A549 (cell line): ENCODE results near the gene KCNQ2. TPM values are rescaled to one million over a fixed set of nuclear protein-coding genes. Genes with fewer than 3 reads are reported as not detected.

Experiments used
- ATAC-seq, 2 experiments: fragments of 200-7000 bp in 1 of 2; fragments of >200 bp in 1 of 2; cut with Nextera tagmentation in 1 of 2; cut with Tn5 transposase in 1 of 2; 3 replicates each; pipeline versions ENCODE4 v1.8.0 to v1.9.1; 2018 to 2020; ENCODE audit warnings: mild to moderate bottlenecking in 1 of 2, moderate library complexity in 1 of 2
- CTCF ChIA-PET: fragments of 300-600 bp; sonication (Branson Sonifier 250); formaldehyde crosslinking; extraction: SDS; loops from one replicate; lab custom pipeline; 2021; ENCODE audit warnings: antibody characterized with exemption, inconsistent platforms; lab: Yijun Ruan, JAX
- POLR2A ChIA-PET: fragments of 350-600 bp; formaldehyde crosslinking; extraction: SDS; loops from one replicate; lab custom pipeline; 2021; ENCODE audit warnings: antibody characterized with exemption, inconsistent platforms; lab: Yijun Ruan, JAX
- DNase-seq, 2 experiments: peaks; one replicate each; pipeline versions ENCODE4 v3.0.0 to v3.0.0-alpha.2; 2011 to 2016; ENCODE audit warnings: low read depth in 1 of 2, low spot score in 1 of 2
- FAIRE-seq: peaks from 2 replicates; lab custom pipeline; 2011; peaks lifted over from hg19 to GRCh38; lab: Jason Lieb, UNC
- H3K27ac ChIP-seq, 2 experiments: fragments of >200 bp; sonication (Bioruptor Twin); formaldehyde crosslinking; 3 replicates each; pipeline ENCODE4 v1.5.1; 2016 to 2017
- H3K4me1 ChIP-seq: fragments of >200 bp; sonication (Bioruptor Twin); formaldehyde crosslinking; 3 replicates; pipeline ENCODE4 v1.6.1; 2016
- H3K4me2 ChIP-seq: fragments of >200 bp; sonication (Bioruptor Twin); formaldehyde crosslinking; 3 replicates; pipeline ENCODE4 v1.6.1; 2016
- H3K4me3 ChIP-seq: fragments of >200 bp; sonication (Bioruptor Twin); formaldehyde crosslinking; 3 replicates; pipeline ENCODE4 v1.5.1; 2016
- H3K9me3 ChIP-seq: fragments of >200 bp; sonication (Bioruptor Twin); formaldehyde crosslinking; 3 replicates; pipeline ENCODE4 v1.6.1; 2016
- CBX8 ChIP-seq: fragments of 200-600 bp; sonication (generic); IDR thresholded peaks from 2 replicates; pipeline ENCODE4 v1.6.1; 2016
- CHD2 ChIP-seq: fragments of 150-350 bp; IDR thresholded peaks from 2 replicates; pipeline ENCODE4 v1.6.1; 2014; ENCODE audit warnings: low read length; ENCODE audit not compliant: partially characterized antibody
- EHF ChIP-seq: fragments of 250-450 bp; sonication (Bioruptor Pico); IDR thresholded peaks from 2 replicates; pipeline ENCODE4 v1.5.0; 2020; ENCODE audit warnings: mild to moderate bottlenecking
- FOXS1 ChIP-seq: fragments of 250-450 bp; sonication (Bioruptor Pico); IDR thresholded peaks from 2 replicates; pipeline ENCODE4 v1.5.0; 2020; ENCODE audit warnings: mild to moderate bottlenecking, moderate library complexity
- HDAC2 ChIP-seq: fragments of 200-600 bp; sonication (generic); IDR thresholded peaks from 2 replicates; pipeline ENCODE4 v1.6.1; 2016
- JUN ChIP-seq, 2 experiments: fragments of >200 bp; sonication (Bioruptor Twin); formaldehyde crosslinking; IDR thresholded peaks; 2 replicates in 1 of 2; 3 replicates in 1 of 2; pipeline ENCODE4 v1.6.1; 2016 to 2017
- KDM1A ChIP-seq: fragments of 200-600 bp; sonication (generic); IDR thresholded peaks from 2 replicates; pipeline ENCODE4 v1.6.1; 2016; ENCODE audit warnings: low read depth, mild to moderate bottlenecking
- MAZ ChIP-seq: fragments of 150-350 bp; IDR thresholded peaks from 2 replicates; pipeline ENCODE4 v1.6.1; 2014; ENCODE audit warnings: antibody characterized with exemption, low read depth, low read length, borderline replicate concordance
- MYC ChIP-seq: IDR thresholded peaks from 2 replicates; pipeline ENCODE4 v1.6.1; 2012; ENCODE audit warnings: mild to moderate bottlenecking, inconsistent platforms, low read length, improper control_type of control experiment, borderline replicate concordance
- NPAS2 ChIP-seq: fragments of 250-450 bp; sonication (Bioruptor Pico); IDR thresholded peaks from 2 replicates; pipeline ENCODE4 v1.8.0; 2022; ENCODE audit warnings: mild to moderate bottlenecking, moderate library complexity, borderline replicate concordance
- PHF8 ChIP-seq: fragments of 200-600 bp; sonication (generic); IDR thresholded peaks from 2 replicates; pipeline ENCODE4 v1.6.1; 2016; ENCODE audit warnings: low read depth, mild to moderate bottlenecking, antibody characterized with exemption, moderate library complexity, borderline replicate concordance
- POLR2A ChIP-seq: IDR thresholded peaks from 2 replicates; pipeline ENCODE4 v1.6.1; 2012; ENCODE audit warnings: mild to moderate bottlenecking, low read length
- POLR2AphosphoS2 ChIP-seq: conservative IDR thresholded peaks from 2 replicates; pipeline ENCODE4 v1.6.1; 2012; ENCODE audit warnings: low read length, improper control_type of control experiment, inconsistent platforms
- RAD21 ChIP-seq, 2 experiments: fragments of >200 bp in 1 of 2; sonication (Bioruptor Twin) in 1 of 2; formaldehyde crosslinking in 1 of 2; IDR thresholded peaks in 1 of 2; conservative IDR thresholded peaks in 1 of 2; 2 replicates in 1 of 2; 3 replicates in 1 of 2; pipeline ENCODE4 v1.6.1; 2012 to 2018; ENCODE audit warnings: inconsistent platforms in 1 of 2
- RNF2 ChIP-seq: fragments of 200-600 bp; sonication (generic); IDR thresholded peaks from 2 replicates; pipeline ENCODE4 v1.6.1; 2016; ENCODE audit warnings: low read depth, mild to moderate bottlenecking, antibody characterized with exemption, moderate library complexity, borderline replicate concordance
- SMC3 ChIP-seq: fragments of >200 bp; sonication (Bioruptor Twin); formaldehyde crosslinking; IDR thresholded peaks from 3 replicates; pipeline ENCODE4 v1.6.1; 2018; ENCODE audit warnings: inconsistent platforms
- TFCP2L1 ChIP-seq: fragments of 250-450 bp; sonication (Bioruptor Pico); IDR thresholded peaks from 2 replicates; pipeline ENCODE4 v1.5.0; 2021; ENCODE audit warnings: mild to moderate bottlenecking
- TP53 ChIP-seq: fragments of 250-450 bp; sonication (Bioruptor Pico); IDR thresholded peaks from 2 replicates; pipeline ENCODE4 v1.5.0; 2021; ENCODE audit warnings: mild to moderate bottlenecking, moderate library complexity
- WGBS: methylation state at CpG from one replicate; pipeline ENCODE4 v1.1.6; 2017; ENCODE audit errors: missing lambda C conversion rate; 5-methylcytosine and 5-hydroxymethylcytosine counted together
- polyA plus RNA-seq, 4 experiments: library from polyadenylated mRNA; depleted of rRNA in 3 of 4; stranded (reverse); fragments of >200 nt; fragmentation: RNase III in 1 of 4; extraction: RNeasy Plus Mini Kit Qiagen cat#74134 plus additional on column Dnase treatment in 1 of 4; gene quantifications; 2 replicates in 3 of 4; 3 replicates in 1 of 4; pipeline ENCODE4 v1.2.3, GENCODE V29; 2011 to 2017
- TF ChIP-seq, protein P1 (sequence below): fragments of 200-600 bp; sonication (generic); IDR thresholded peaks from 2 replicates; pipeline ENCODE4 v1.6.1; 2016; ENCODE audit warnings: antibody characterized with exemption, mild to moderate bottlenecking, moderate library complexity
- TF ChIP-seq, protein P2 (sequence below): fragments of 150-350 bp; IDR thresholded peaks from 2 replicates; pipeline ENCODE4 v1.6.1; 2014; ENCODE audit warnings: low read depth, mild to moderate bottlenecking, low read length

Gene KCNQ2
- polyA plus RNA-seq, 2 of the 4 experiments (the other 2 are of a cell fraction): 0.14 to 0.36 TPM

DNA sequence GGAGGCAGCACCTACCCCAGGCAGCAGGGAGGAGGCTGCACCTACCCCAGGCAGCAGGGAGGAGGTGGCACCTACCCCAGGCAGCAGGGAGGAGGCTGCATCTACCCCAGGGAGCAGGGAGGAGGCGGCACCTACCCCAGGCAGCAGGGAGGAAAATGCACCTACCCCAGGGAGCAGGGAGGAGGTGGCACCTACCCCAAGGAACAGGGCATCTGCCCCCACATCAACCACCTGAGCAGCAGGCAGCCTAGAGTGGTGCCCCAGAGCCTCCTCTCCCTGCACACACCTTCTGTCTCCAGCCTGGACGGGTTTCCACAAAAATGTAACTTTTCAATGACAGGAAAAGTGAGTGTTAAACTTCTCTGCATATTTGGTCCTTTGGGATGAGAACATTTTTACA is 10.2 kb downstream of the KCNQ2 start:
- ChIA-PET CTCF (no interaction called here), POLR2A (no interaction called here)
- no peak overlapping the region for H3K27ac ChIP-seq
- no peak overlapping the region for H3K4me2 ChIP-seq
- FAIRE-seq (no peak), ATAC-seq (no peak), DNase-seq (no peak)
- no peak for TF ChIP-seq CBX8
- TF ChIP-seq, protein P1, sequence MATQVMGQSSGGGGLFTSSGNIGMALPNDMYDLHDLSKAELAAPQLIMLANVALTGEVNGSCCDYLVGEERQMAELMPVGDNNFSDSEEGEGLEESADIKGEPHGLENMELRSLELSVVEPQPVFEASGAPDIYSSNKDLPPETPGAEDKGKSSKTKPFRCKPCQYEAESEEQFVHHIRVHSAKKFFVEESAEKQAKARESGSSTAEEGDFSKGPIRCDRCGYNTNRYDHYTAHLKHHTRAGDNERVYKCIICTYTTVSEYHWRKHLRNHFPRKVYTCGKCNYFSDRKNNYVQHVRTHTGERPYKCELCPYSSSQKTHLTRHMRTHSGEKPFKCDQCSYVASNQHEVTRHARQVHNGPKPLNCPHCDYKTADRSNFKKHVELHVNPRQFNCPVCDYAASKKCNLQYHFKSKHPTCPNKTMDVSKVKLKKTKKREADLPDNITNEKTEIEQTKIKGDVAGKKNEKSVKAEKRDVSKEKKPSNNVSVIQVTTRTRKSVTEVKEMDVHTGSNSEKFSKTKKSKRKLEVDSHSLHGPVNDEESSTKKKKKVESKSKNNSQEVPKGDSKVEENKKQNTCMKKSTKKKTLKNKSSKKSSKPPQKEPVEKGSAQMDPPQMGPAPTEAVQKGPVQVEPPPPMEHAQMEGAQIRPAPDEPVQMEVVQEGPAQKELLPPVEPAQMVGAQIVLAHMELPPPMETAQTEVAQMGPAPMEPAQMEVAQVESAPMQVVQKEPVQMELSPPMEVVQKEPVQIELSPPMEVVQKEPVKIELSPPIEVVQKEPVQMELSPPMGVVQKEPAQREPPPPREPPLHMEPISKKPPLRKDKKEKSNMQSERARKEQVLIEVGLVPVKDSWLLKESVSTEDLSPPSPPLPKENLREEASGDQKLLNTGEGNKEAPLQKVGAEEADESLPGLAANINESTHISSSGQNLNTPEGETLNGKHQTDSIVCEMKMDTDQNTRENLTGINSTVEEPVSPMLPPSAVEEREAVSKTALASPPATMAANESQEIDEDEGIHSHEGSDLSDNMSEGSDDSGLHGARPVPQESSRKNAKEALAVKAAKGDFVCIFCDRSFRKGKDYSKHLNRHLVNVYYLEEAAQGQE: no peak
- TF ChIP-seq EHF (CRISPR knock-in tag): no peak
- no peak for TF ChIP-seq KDM1A
- TF ChIP-seq TFCP2L1 (CRISPR knock-in tag): no peak
- no peak for TF ChIP-seq RNF2
- no peak for TF ChIP-seq CHD2
- no peak for TF ChIP-seq PHF8
- TF ChIP-seq SMC3: no peak
- no peak for TF ChIP-seq MYC
- TF ChIP-seq POLR2AphosphoS2: no peak
- TF ChIP-seq, protein P2, sequence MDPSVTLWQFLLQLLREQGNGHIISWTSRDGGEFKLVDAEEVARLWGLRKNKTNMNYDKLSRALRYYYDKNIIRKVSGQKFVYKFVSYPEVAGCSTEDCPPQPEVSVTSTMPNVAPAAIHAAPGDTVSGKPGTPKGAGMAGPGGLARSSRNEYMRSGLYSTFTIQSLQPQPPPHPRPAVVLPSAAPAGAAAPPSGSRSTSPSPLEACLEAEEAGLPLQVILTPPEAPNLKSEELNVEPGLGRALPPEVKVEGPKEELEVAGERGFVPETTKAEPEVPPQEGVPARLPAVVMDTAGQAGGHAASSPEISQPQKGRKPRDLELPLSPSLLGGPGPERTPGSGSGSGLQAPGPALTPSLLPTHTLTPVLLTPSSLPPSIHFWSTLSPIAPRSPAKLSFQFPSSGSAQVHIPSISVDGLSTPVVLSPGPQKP: no peak
- no peak for TF ChIP-seq RAD21 (conservative IDR thresholded peaks at IDR 0.05 in 1 of 2, IDR thresholded peaks at IDR 0.05 in 1 of 2)
- TF ChIP-seq TP53: no peak
- TF ChIP-seq HDAC2: no peak
- no peak for TF ChIP-seq JUN (IDR thresholded peaks at IDR 0.05)
- TF ChIP-seq POLR2A: no peak
- no peak for TF ChIP-seq FOXS1 (CRISPR knock-in tag)
- TF ChIP-seq NPAS2: no peak
- H3K4me1 ChIP-seq: peaks cover 7% of the 10 kb centered on the region
- no peak overlapping the region for H3K4me3 ChIP-seq
- WGBS: 12% methylated on average over 2 of the region's 2 CpGs
- H3K9me3 ChIP-seq: no peaks in the 10 kb centered on the region

DNA sequence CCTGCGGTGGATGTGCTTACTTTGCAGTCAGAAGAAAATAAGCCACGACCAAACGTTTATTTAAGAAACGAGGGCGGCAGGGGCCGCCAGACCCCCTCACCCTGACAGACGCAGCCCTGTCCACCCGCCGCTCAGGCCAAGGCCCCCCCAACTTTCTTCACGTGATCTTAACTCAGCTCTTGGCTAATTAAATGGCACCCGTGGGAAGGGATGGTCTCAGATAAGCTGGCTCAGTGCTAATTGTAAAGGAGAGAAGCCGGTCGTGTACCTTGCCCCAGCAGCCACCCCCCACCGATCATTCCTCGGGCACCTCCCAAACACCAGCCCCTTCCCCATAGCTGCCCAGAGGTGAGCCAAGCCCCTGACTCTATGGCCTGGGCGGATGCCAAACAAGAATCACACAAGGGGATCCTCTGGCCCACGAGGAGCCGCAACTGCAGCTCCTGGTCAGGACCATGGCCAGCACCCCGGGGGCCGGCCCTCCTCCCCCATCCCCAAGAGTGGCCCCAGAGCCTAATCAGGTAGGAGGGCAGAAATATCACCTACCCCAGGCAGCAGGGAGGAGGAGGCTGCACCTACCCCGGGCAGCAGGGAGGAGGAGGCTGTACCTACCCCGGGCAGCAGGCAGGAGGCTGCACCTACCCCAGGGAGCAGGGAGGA is 11.2 kb downstream of the KCNQ2 start:
- no peak overlapping the region for H3K27ac ChIP-seq
- TF ChIP-seq, protein P1: peak; percentile 93
- TF ChIP-seq MAZ: no peak
- ATAC-seq (0 out of 6 replicates have a peak, but pooled peaks of 1 of the 2 experiments have one; percentile 46), DNase-seq (no peak), FAIRE-seq (no peak)
- peaks cover 7% of the 10 kb centered on the region for H3K4me1 ChIP-seq
- CTCF ChIA-PET: interaction anchor here (1.1 kb wide), 1 partner anchor 8 kb away, joined by 4 read pairs; no protein-coding TSS in a partner anchor
- WGBS: 19% methylated on average over 15 of the region's 22 CpGs
- POLR2A ChIA-PET: no interaction called here
- H3K4me3 ChIP-seq: no peak overlapping the region
- H3K4me2 ChIP-seq: no peak overlapping the region
- H3K9me3 ChIP-seq: no peaks in the 10 kb centered on the region
